HEK293 (cell line): ENCODE data around the gene SLC6A16.

Experiments used
- CTCF ChIA-PET: fragments of 350-600 bp; formaldehyde crosslinking; extraction: SDS; loops from one replicate; lab custom pipeline; 2021; ENCODE audit warnings: antibody characterized with exemption; lab: Yijun Ruan, JAX
- POLR2A ChIA-PET: fragments of 300-600 bp; formaldehyde crosslinking; extraction: SDS; loops from one replicate; lab custom pipeline; 2020; ENCODE audit warnings: antibody characterized with exemption, inconsistent platforms; lab: Yijun Ruan, JAX
- H3K27ac ChIP-seq: fragments of 200-500 bp; sonication (Bioruptor generic); 2 replicates; pipeline ENCODE4 v1.5.1; 2014; ENCODE audit warnings: low read depth, low read length, control low read depth, inconsistent platforms; ENCODE audit errors: extremely low read depth
- H3K36me3 ChIP-seq, 2 experiments: fragments of 200-500 bp in 1 of 2; sonication (Bioruptor generic) in 1 of 2; 1 replicate in 1 of 2; 2 replicates in 1 of 2; pipeline ENCODE4 v1.5.1; 2014 to 2017; ENCODE audit warnings: inconsistent platforms in 2 of 2, low read length in 2 of 2; ENCODE audit not compliant: control insufficient read depth in 2 of 2, insufficient read depth in 1 of 2
- H3K4me1 ChIP-seq: fragments of 200-500 bp; sonication (Bioruptor generic); 2 replicates; pipeline ENCODE4 v1.5.1; 2014; ENCODE audit warnings: mild to moderate bottlenecking, low read length, inconsistent platforms; ENCODE audit not compliant: control insufficient read depth, insufficient read depth
- H3K4me3 ChIP-seq: 2 replicates; pipeline ENCODE4 v1.5.1; 2011; ENCODE audit warnings: low read depth, mild to moderate bottlenecking, control low read depth, low read length, moderate library complexity
- H3K9me3 ChIP-seq: fragments of 200-500 bp; sonication (Bioruptor generic); 2 replicates; pipeline ENCODE4 v1.5.1; 2014; ENCODE audit warnings: low read depth, low read length, inconsistent platforms; ENCODE audit not compliant: control insufficient read depth, insufficient read depth
- GLI2 ChIP-seq: fragments of 450-650 bp; formaldehyde crosslinking; IDR thresholded peaks from 2 replicates; pipeline ENCODE4; 2017; ENCODE audit warnings: missing biosample characterization, missing genetic modification characterization, low read depth, borderline replicate concordance
- HOXC10 ChIP-seq: sonication (generic); formaldehyde crosslinking; IDR thresholded peaks from 2 replicates; pipeline ENCODE4 v1.8.1; 2023; ENCODE audit warnings: mild to moderate bottlenecking, missing genetic modification reagents
- KLF1 ChIP-seq: fragments of 450-650 bp; formaldehyde crosslinking; IDR thresholded peaks from 2 replicates; pipeline ENCODE4 v1.5.1; 2016; ENCODE audit warnings: missing biosample characterization, missing genetic modification characterization
- OVOL3 ChIP-seq: fragments of 450-650 bp; formaldehyde crosslinking; IDR thresholded peaks from 2 replicates; pipeline ENCODE4 v1.5.1; 2016; ENCODE audit warnings: missing biosample characterization, missing genetic modification characterization
- PRDM1 ChIP-seq: fragments of 450-650 bp; formaldehyde crosslinking; IDR thresholded peaks from 2 replicates; pipeline ENCODE4; 2016; ENCODE audit warnings: missing biosample characterization, missing genetic modification characterization
- REPIN1 ChIP-seq: fragments of 450-650 bp; formaldehyde crosslinking; IDR thresholded peaks from 2 replicates; pipeline ENCODE4 v1.5.1; 2017; ENCODE audit warnings: missing biosample characterization, missing genetic modification characterization, low read depth
- SP2 ChIP-seq: fragments of 450-650 bp; formaldehyde crosslinking; IDR thresholded peaks from 2 replicates; pipeline ENCODE4 v1.5.1; 2016; ENCODE audit warnings: missing biosample characterization, missing genetic modification characterization
- TRIM28 ChIP-seq: IDR thresholded peaks from 2 replicates; pipeline ENCODE4 v1.6.1; 2011; ENCODE audit warnings: low read length, control low read depth, borderline replicate concordance
- WT1 ChIP-seq: fragments of 450-650 bp; formaldehyde crosslinking; IDR thresholded peaks from 2 replicates; pipeline ENCODE4 v1.5.1; 2016; ENCODE audit warnings: missing biosample characterization, missing genetic modification characterization
- ZNF112 ChIP-seq: fragments of 450-650 bp; formaldehyde crosslinking; IDR thresholded peaks from 2 replicates; pipeline ENCODE4 v1.5.0; 2017; ENCODE audit warnings: missing biosample characterization, missing genetic modification characterization
- ZNF157 ChIP-seq: fragments of 450-650 bp; formaldehyde crosslinking; IDR thresholded peaks from 2 replicates; pipeline ENCODE4 v1.5.1; 2016; ENCODE audit warnings: missing biosample characterization, missing genetic modification characterization
- ZNF174 ChIP-seq: fragments of 450-650 bp; formaldehyde crosslinking; IDR thresholded peaks from 2 replicates; pipeline ENCODE4 v1.5.0; 2017; ENCODE audit warnings: missing biosample characterization, mild to moderate bottlenecking, missing genetic modification characterization
- ZNF175 ChIP-seq: fragments of 450-650 bp; formaldehyde crosslinking; IDR thresholded peaks from 2 replicates; pipeline ENCODE4 v1.5.1; 2016; ENCODE audit warnings: missing biosample characterization, missing genetic modification characterization
- ZNF2 ChIP-seq: fragments of 450-650 bp; formaldehyde crosslinking; IDR thresholded peaks from 2 replicates; pipeline ENCODE4 v1.5.1; 2016; ENCODE audit warnings: missing biosample characterization, missing genetic modification characterization
- ZNF366 ChIP-seq: fragments of 450-650 bp; formaldehyde crosslinking; conservative IDR thresholded peaks from 2 replicates; pipeline ENCODE4 v1.5.1; 2016; ENCODE audit warnings: missing biosample characterization, missing genetic modification characterization
- ZNF426 ChIP-seq: fragments of 450-650 bp; formaldehyde crosslinking; IDR thresholded peaks from 2 replicates; pipeline ENCODE4 v1.5.1; 2017; ENCODE audit warnings: missing biosample characterization, missing genetic modification characterization, mild to moderate bottlenecking, inconsistent platforms, moderate library complexity
- ZNF433 ChIP-seq: fragments of 450-650 bp; formaldehyde crosslinking; IDR thresholded peaks from 2 replicates; pipeline ENCODE4 v1.5.1; 2016; ENCODE audit warnings: missing biosample characterization, missing genetic modification characterization, low read depth
- ZNF501 ChIP-seq: fragments of 450-650 bp; formaldehyde crosslinking; IDR thresholded peaks from 2 replicates; pipeline ENCODE4 v1.5.1; 2016; ENCODE audit warnings: missing biosample characterization, missing genetic modification characterization
- ZNF610 ChIP-seq: fragments of 450-650 bp; formaldehyde crosslinking; IDR thresholded peaks from 2 replicates; pipeline ENCODE4 v1.5.1; 2016; ENCODE audit warnings: missing biosample characterization, missing genetic modification characterization, borderline replicate concordance
- ZNF701 ChIP-seq: fragments of 450-650 bp; formaldehyde crosslinking; IDR thresholded peaks from 2 replicates; pipeline ENCODE4 v1.5.1; 2016; ENCODE audit warnings: missing biosample characterization, missing genetic modification characterization
- ZNF830 ChIP-seq: fragments of 450-650 bp; IDR thresholded peaks from 2 replicates; pipeline ENCODE4 v1.5.0; 2018; ENCODE audit warnings: missing biosample characterization, missing genetic modification characterization, low read depth, mild to moderate bottlenecking, moderate library complexity
- ZSCAN16 ChIP-seq: fragments of 450-650 bp; formaldehyde crosslinking; IDR thresholded peaks from 2 replicates; pipeline ENCODE4 v1.5.1; 2016; ENCODE audit warnings: missing biosample characterization, missing genetic modification characterization
- TF ChIP-seq, protein P1 (sequence below): fragments of 450-650 bp; formaldehyde crosslinking; IDR thresholded peaks from 2 replicates; pipeline ENCODE4 v1.5.1; 2017; ENCODE audit warnings: missing biosample characterization, missing genetic modification characterization
- TF ChIP-seq, protein P2 (sequence below): fragments of 450-650 bp; formaldehyde crosslinking; IDR thresholded peaks from 2 replicates; pipeline ENCODE4 v1.5.1; 2016; ENCODE audit warnings: missing biosample characterization, missing genetic modification characterization
- TF ChIP-seq, protein P3 (sequence below): fragments of 450-650 bp; formaldehyde crosslinking; IDR thresholded peaks from 2 replicates; pipeline ENCODE4 v1.5.1; 2016; ENCODE audit warnings: missing biosample characterization, missing genetic modification characterization
- TF ChIP-seq, protein P4 (sequence below): fragments of 450-650 bp; formaldehyde crosslinking; IDR thresholded peaks from 2 replicates; pipeline ENCODE4 v1.5.1; 2017; ENCODE audit warnings: missing biosample characterization, missing genetic modification characterization
- TF ChIP-seq, protein P5 (sequence below): fragments of 450-650 bp; formaldehyde crosslinking; IDR thresholded peaks from 2 replicates; pipeline ENCODE4 v1.5.1; 2016; ENCODE audit warnings: missing biosample characterization, missing genetic modification characterization

The SLC6A16 gene

DNA sequence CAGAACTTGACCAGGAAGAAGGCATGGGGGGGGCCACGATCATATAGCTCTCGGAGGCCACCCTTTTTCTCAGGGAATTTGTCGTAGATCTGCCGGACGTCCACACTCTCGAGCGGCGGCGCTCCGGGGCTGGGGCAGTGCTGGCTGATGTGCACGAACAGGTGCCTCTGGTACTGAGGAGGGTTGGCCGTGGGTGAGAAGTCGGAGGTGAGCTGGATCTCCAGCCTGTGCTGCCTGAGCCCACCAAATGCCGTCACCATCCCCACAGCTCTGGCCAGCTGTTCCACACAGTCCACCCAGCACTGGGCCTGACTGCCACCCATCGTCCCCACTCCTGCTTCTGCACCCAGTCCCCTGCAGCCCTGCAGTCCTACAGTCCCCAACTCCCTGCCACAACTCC is 22.2 kb upstream of the SLC6A16 start:
- Histone ChIP-seq H3K4me1 (no peaks in the 10 kb centered on the region), H3K27ac (no peak overlapping the region), H3K9me3 (no peaks in the 10 kb centered on the region), H3K4me3 (no peak overlapping the region), H3K36me3 (peaks cover 48 to 82% of the 10 kb centered on the region in 2 experiments)
- no peak for TF ChIP-seq ZNF157 (tag by site-specific recombination)
- TF ChIP-seq ZNF501 (tag by site-specific recombination), result no peak
- TF ChIP-seq OVOL3 (tag by site-specific recombination), result no peak
- no peak for TF ChIP-seq ZNF610 (tag by site-specific recombination)
- TF ChIP-seq, protein P1, sequence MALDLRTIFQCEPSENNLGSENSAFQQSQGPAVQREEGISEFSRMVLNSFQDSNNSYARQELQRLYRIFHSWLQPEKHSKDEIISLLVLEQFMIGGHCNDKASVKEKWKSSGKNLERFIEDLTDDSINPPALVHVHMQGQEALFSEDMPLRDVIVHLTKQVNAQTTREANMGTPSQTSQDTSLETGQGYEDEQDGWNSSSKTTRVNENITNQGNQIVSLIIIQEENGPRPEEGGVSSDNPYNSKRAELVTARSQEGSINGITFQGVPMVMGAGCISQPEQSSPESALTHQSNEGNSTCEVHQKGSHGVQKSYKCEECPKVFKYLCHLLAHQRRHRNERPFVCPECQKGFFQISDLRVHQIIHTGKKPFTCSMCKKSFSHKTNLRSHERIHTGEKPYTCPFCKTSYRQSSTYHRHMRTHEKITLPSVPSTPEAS, result no peak
- no peak for TF ChIP-seq SP2 (tag by site-specific recombination)
- TF ChIP-seq ZNF2 (tag by site-specific recombination), result no peak
- no peak for TF ChIP-seq GLI2 (tag by site-specific recombination)
- no peak for TF ChIP-seq ZNF174 (tag by site-specific recombination)
- TF ChIP-seq WT1 (tag by site-specific recombination), result no peak
- TF ChIP-seq, protein P2, sequence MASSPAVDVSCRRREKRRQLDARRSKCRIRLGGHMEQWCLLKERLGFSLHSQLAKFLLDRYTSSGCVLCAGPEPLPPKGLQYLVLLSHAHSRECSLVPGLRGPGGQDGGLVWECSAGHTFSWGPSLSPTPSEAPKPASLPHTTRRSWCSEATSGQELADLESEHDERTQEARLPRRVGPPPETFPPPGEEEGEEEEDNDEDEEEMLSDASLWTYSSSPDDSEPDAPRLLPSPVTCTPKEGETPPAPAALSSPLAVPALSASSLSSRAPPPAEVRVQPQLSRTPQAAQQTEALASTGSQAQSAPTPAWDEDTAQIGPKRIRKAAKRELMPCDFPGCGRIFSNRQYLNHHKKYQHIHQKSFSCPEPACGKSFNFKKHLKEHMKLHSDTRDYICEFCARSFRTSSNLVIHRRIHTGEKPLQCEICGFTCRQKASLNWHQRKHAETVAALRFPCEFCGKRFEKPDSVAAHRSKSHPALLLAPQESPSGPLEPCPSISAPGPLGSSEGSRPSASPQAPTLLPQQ (tag by site-specific recombination), result no peak
- TF ChIP-seq ZNF830 (tag by site-specific recombination), result no peak
- no peak for TF ChIP-seq HOXC10 (CRISPR knock-in tag)
- ChIA-PET POLR2A (no interaction called here), CTCF (interaction anchor here (0.6 to 2.0 kb wide), 3 partner anchors 16 to 50 kb away, joined by 3 to 11 read pairs (median 3); no protein-coding TSS in a partner anchor)

DNA sequence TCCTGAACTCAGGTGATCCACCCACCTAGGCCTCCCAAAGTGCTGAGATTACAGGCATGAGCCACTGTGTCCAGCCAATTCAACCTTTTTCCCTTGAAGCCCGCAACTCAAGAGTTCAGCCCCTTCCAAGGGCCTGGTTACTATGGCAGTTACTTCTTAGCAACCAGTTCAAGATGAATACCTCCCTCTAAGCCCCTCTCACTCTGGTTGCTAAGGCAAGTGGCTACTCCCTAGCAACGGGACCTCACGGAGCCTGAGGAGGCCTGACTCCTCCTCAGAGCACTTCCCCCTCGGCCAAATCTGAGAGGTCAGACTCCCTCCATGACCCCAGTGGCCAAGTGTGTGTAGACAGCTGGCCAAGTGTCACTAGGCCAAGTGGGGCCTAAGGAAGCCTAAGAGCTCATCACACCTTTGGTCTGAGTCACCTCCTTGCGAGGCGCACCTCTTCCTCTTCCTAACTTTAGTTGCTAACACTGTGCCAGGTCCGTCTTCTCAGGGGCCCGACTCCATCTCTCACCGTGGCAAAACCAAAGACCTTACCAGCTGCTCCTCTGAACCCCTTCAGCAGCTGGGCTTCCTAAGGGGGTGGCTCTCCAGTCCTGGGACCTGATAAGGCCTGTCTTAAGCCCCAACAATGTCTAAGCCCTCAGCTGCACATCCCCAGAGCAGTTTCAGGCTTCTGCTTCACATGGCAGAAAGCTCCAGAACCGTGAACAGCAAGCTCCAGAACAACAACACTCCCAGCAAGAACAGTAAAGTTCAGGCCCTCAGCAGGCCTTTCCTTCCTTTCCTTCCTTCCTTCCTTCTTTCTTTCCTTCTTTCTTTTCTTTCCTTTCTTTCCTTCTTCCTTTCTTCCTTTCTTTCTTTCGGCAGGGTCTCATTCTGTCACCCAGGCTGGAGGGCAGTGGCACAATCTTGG is 19.8 kb upstream of the SLC6A16 start:
- Histone ChIP-seq H3K27ac (no peak overlapping the region), H3K9me3 (no peaks in the 10 kb centered on the region), H3K4me3 (no peak overlapping the region), H3K36me3 (peaks cover 29 to 79% of the 10 kb centered on the region in 2 experiments), H3K4me1 (peaks cover 7% of the 10 kb centered on the region; the same call in 1 of the 2 replicates)
- ChIA-PET CTCF (interaction anchor here (0.9 to 1.2 kb wide), 2 partner anchors 44 to 77 kb away, joined by 3 to 10 read pairs; no protein-coding TSS in a partner anchor), POLR2A (no interaction called here)
- no peak for TF ChIP-seq ZNF610 (tag by site-specific recombination)
- 0 out of 2 replicates have a peak, but pooled peaks have one; percentile 16 for TF ChIP-seq WT1 (tag by site-specific recombination)
- TF ChIP-seq, protein P3, sequence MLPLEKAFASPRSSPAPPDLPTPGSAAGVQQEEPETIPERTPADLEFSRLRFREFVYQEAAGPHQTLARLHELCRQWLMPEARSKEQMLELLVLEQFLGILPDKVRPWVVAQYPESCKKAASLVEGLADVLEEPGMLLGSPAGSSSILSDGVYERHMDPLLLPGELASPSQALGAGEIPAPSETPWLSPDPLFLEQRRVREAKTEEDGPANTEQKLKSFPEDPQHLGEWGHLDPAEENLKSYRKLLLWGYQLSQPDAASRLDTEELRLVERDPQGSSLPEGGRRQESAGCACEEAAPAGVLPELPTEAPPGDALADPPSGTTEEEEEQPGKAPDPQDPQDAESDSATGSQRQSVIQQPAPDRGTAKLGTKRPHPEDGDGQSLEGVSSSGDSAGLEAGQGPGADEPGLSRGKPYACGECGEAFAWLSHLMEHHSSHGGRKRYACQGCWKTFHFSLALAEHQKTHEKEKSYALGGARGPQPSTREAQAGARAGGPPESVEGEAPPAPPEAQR (tag by site-specific recombination), result no peak
- TF ChIP-seq ZNF175 (tag by site-specific recombination), result no peak
- TF ChIP-seq, protein P4, sequence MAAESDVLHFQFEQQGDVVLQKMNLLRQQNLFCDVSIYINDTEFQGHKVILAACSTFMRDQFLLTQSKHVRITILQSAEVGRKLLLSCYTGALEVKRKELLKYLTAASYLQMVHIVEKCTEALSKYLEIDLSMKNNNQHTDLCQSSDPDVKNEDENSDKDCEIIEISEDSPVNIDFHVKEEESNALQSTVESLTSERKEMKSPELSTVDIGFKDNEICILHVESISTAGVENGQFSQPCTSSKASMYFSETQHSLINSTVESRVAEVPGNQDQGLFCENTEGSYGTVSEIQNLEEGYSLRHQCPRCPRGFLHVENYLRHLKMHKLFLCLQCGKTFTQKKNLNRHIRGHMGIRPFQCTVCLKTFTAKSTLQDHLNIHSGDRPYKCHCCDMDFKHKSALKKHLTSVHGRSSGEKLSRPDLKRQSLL (tag by site-specific recombination), result no peak
- TF ChIP-seq ZNF433 (tag by site-specific recombination), result no peak
- no peak for TF ChIP-seq TRIM28
- TF ChIP-seq REPIN1 (tag by site-specific recombination), result no peak
- no peak for TF ChIP-seq ZNF426
- TF ChIP-seq ZNF112 (tag by site-specific recombination), result no peak
- TF ChIP-seq ZSCAN16 (tag by site-specific recombination), result no peak
- peak; percentile 77 for TF ChIP-seq ZNF366 (tag by site-specific recombination)
- TF ChIP-seq, protein P5, sequence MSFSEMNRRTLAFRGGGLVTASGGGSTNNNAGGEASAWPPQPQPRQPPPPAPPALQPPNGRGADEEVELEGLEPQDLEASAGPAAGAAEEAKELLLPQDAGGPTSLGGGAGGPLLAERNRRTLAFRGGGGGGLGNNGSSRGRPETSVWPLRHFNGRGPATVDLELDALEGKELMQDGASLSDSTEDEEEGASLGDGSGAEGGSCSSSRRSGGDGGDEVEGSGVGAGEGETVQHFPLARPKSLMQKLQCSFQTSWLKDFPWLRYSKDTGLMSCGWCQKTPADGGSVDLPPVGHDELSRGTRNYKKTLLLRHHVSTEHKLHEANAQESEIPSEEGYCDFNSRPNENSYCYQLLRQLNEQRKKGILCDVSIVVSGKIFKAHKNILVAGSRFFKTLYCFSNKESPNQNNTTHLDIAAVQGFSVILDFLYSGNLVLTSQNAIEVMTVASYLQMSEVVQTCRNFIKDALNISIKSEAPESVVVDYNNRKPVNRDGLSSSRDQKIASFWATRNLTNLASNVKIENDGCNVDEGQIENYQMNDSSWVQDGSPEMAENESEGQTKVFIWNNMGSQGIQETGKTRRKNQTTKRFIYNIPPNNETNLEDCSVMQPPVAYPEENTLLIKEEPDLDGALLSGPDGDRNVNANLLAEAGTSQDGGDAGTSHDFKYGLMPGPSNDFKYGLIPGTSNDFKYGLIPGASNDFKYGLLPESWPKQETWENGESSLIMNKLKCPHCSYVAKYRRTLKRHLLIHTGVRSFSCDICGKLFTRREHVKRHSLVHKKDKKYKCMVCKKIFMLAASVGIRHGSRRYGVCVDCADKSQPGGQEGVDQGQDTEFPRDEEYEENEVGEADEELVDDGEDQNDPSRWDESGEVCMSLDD (tag by site-specific recombination), result no peak
- TF ChIP-seq PRDM1 (tag by site-specific recombination), result no peak
- TF ChIP-seq KLF1 (tag by site-specific recombination), result no peak
- TF ChIP-seq ZNF701, result no peak
